Sciatic nerve (tissue), 2 donors: Measurements from ENCODE around the gene DTL. TPM values are rescaled to one million over a fixed set of nuclear protein-coding genes. Genes with fewer than 3 reads are reported as not detected.
"Not testable (repeated sequence)": the region's sequence is repeated elsewhere in the genome, so short reads cannot be mapped to it uniquely, and the experiment has no call there.

Experiments used
- ATAC-seq: fragments of 200-7000 bp; cut with Tn5 transposase; one replicate; pipeline ENCODE4 v1.9.1; 2020; ENCODE audit warnings: mild to moderate bottlenecking, moderate library complexity
- DNase-seq: peaks from one replicate; pipeline ENCODE4 v3.0.0-alpha.2; 2020; ENCODE audit warnings: low spot score
- intact Hi-C: fragments of 100-400 bp; cut with DNase I; formaldehyde crosslinking; loops from one replicate; pipeline ENCODE4 v1.14.2; 2022
- total RNA-seq: library from RNA; stranded (reverse); fragmentation: NEBNext Ultra II Directional; extraction: Animal tissue kit (Norgen Biotek cat#: 25700); gene quantifications from one replicate; pipeline ENCODE4 v1.2.1, GENCODE V29; 2021
- donor health status: DM: no; HTN: no; CAD: no.
- donor health status: DM: no; HTN: no; CAD: no.

Gene DTL
- total RNA-seq: 0.71 TPM

- peak; percentile 98 for ATAC-seq
- intact Hi-C loops: loop anchor here (10.0 kb wide), 1 partner anchor 340 kb away; no protein-coding TSS in a partner anchor
- DNase-seq: peak; percentile 98
Measured at GRCh38 chr1:212035123-212035834, at the start of gene DTL, which contains the start of gene INTS7. DTL (plus strand) TSS chr1:212035748; CDS start chr1:212035891, 143 bp downstream. INTS7 (minus strand) TSS chr1:212035557; CDS start chr1:212035437, 120 bp downstream.

GRCh38 chr1:211986628-211987254 is 48.8 kb upstream of the DTL start:
- DNase-seq (no peak), ATAC-seq (no peak)
- intact Hi-C loops: no loop called here

GRCh38 chr1:211991695-211992094 is 43.9 kb upstream of the DTL start:
- ATAC-seq: no peak
- DNase-seq: no peak
- intact Hi-C loops: no loop called here

- DNase-seq, intact Hi-C loops, ATAC-seq: not testable (repeated sequence)
Measured at GRCh38 chr1:211997426-211997825, 38.1 kb upstream of the DTL start.

GRCh38 chr1:212002536-212002935 is 33.0 kb upstream of the DTL start:
- intact Hi-C loops: no loop called here
- DNase-seq (no peak), ATAC-seq (no peak)

GRCh38 chr1:212004895-212005608 is 30.5 kb upstream of the DTL start:
- DNase-seq: no peak
- intact Hi-C loops: no loop called here
- ATAC-seq: no peak

- ATAC-seq (no peak), DNase-seq (no peak)
- intact Hi-C loops: no loop called here
Measured at GRCh38 chr1:212007178-212007577, 28.4 kb upstream of the DTL start.

GRCh38 chr1:212007886-212008285 is 27.7 kb upstream of the DTL start:
- ATAC-seq: no peak
- intact Hi-C loops: no loop called here
- no peak for DNase-seq

GRCh38 chr1:212009561-212009960 is 26.0 kb upstream of the DTL start:
- intact Hi-C loops: no loop called here

GRCh38 chr1:212010004-212010403 is 25.5 kb upstream of the DTL start:
- intact Hi-C loops: no loop called here
- ATAC-seq (no peak), DNase-seq (no peak)

More at GRCh38 chr1:212009561-212009960, 26.0 kb upstream of the DTL start:
- no peak for DNase-seq
- ATAC-seq: no peak

- ATAC-seq (peak; percentile 91), DNase-seq (peak; percentile 78)
- intact Hi-C loops: no loop called here
Measured at GRCh38 chr1:212012034-212012740, 23.4 kb upstream of the DTL start.

GRCh38 chr1:212013672-212014071 is 21.9 kb upstream of the DTL start:
- ATAC-seq (no peak), DNase-seq (no peak)
- intact Hi-C loops: no loop called here

GRCh38 chr1:212020975-212021374 is 14.6 kb upstream of the DTL start:
- intact Hi-C loops: no loop called here
- no peak for ATAC-seq
- no peak for DNase-seq

GRCh38 chr1:212021563-212021962 is 14.0 kb upstream of the DTL start:
- intact Hi-C loops: no loop called here
- no peak for DNase-seq
- ATAC-seq: no peak

- ATAC-seq, intact Hi-C loops, DNase-seq: not testable (repeated sequence)
Measured at GRCh38 chr1:212022908-212023307, 12.6 kb upstream of the DTL start.

- ATAC-seq (no peak), DNase-seq (no peak)
- intact Hi-C loops: no loop called here
Measured at GRCh38 chr1:212024469-212025149, 10.9 kb upstream of the DTL start.

GRCh38 chr1:212027727-212028126 is 7.8 kb upstream of the DTL start:
- DNase-seq, intact Hi-C loops, ATAC-seq: not testable (repeated sequence)

- intact Hi-C loops: loop anchor here (10.0 kb wide), 1 partner anchor 336 kb away; no protein-coding TSS in a partner anchor
- DNase-seq (no peak), ATAC-seq (peak; percentile 24)
Measured at GRCh38 chr1:212030936-212031528, 4.5 kb upstream of the DTL start.
